Ascending aorta (tissue), 2 donors: ENCODE results near the gene ANTKMT. TPM values are rescaled to one million over a fixed set of nuclear protein-coding genes. Genes with fewer than 3 reads are reported as not detected.

Experiments used
- DNase-seq, 2 donors: peaks; one replicate each; pipeline ENCODE4 v3.0.0-alpha.2; 2019; ENCODE audit warnings: low spot score in 2 of 2
- H3K27ac ChIP-seq, 2 donors: fragments of 200-600 bp; sonication (generic); one replicate each; pipeline ENCODE4 v1.5.1; 2016 to 2017; ENCODE audit warnings: mild to moderate bottlenecking in 1 of 2
- H3K27me3 ChIP-seq: fragments of 200-600 bp; sonication (generic); one replicate; pipeline ENCODE4 v1.5.1; 2017
- H3K36me3 ChIP-seq, 2 donors: fragments of 200-600 bp; sonication (generic); one replicate each; pipeline ENCODE4 v1.5.1; 2016
- H3K4me1 ChIP-seq, 2 donors: fragments of 200-600 bp; sonication (generic); one replicate each; pipeline ENCODE4 v1.5.1; 2016 to 2017; ENCODE audit warnings: mild to moderate bottlenecking in 1 of 2
- H3K4me3 ChIP-seq, 2 donors: fragments of 200-600 bp; sonication (generic); one replicate each; pipeline ENCODE4 v1.5.1; 2016 to 2017; ENCODE audit warnings: mild to moderate bottlenecking in 1 of 2
- H3K9me3 ChIP-seq, 2 donors: fragments of 200-600 bp; sonication (generic); one replicate each; pipeline ENCODE4 v1.5.1; 2016
- CTCF ChIP-seq, 3 experiments: fragments of 200-600 bp in 2 of 3; fragments of 450-650 bp in 1 of 3; sonication (generic) in 2 of 3; IDR thresholded peaks; one replicate each; pipeline ENCODE4 v1.5.1; 2016 to 2019; ENCODE audit warnings: antibody characterized with exemption in 3 of 3, mild to moderate bottlenecking in 1 of 3, moderate library complexity in 1 of 3
- intact Hi-C: fragments of 100-400 bp; cut with DNase I; formaldehyde crosslinking; loops from one replicate; pipeline ENCODE4 v1.15.1; 2023
- total RNA-seq: library from RNA; depleted of rRNA; stranded (reverse); fragments of >200 nt; gene quantifications from one replicate; pipeline ENCODE4 v1.1.0, GENCODE V29; 2016

ANTKMT gene
- total RNA-seq, 1 donor from 2014 or later: 105 TPM

GRCh38 chr16:762595-763268, 41.8 kb downstream of the ANTKMT start:
- H3K36me3 ChIP-seq: no peaks in the 10 kb centered on the region
- DNase-seq: no peak
- no peaks in the 10 kb centered on the region for H3K27me3 ChIP-seq
- intact Hi-C loops: no loop called here
- no peak overlapping the region for H3K27ac ChIP-seq
- no peaks in the 10 kb centered on the region for H3K9me3 ChIP-seq
- H3K4me3 ChIP-seq: no peak overlapping the region
- H3K4me1 ChIP-seq: no peaks in the 10 kb centered on the region
- no peak for TF ChIP-seq CTCF (IDR thresholded peaks at IDR 0.05)

- TF ChIP-seq CTCF (IDR thresholded peaks at IDR 0.05): no peak
- no peak overlapping the region for H3K4me3 ChIP-seq
- H3K27me3 ChIP-seq: no peaks in the 10 kb centered on the region
- H3K27ac ChIP-seq: no peak overlapping the region
- H3K4me1 ChIP-seq: no peaks in the 10 kb centered on the region
- H3K36me3 ChIP-seq: no peaks in the 10 kb centered on the region
- intact Hi-C loops: no loop called here
- no peaks in the 10 kb centered on the region for H3K9me3 ChIP-seq
- no peak for DNase-seq
These were observed 42.6 kb downstream of the ANTKMT start for GRCh38 chr16:763369-764183.

GRCh38 chr16:764184-764750, 43.3 kb downstream of the ANTKMT start:
- no peak for DNase-seq
- TF ChIP-seq CTCF (IDR thresholded peaks at IDR 0.05): no peak
- intact Hi-C loops: no loop called here
- H3K4me3 ChIP-seq: no peak overlapping the region
- no peaks in the 10 kb centered on the region for H3K36me3 ChIP-seq
- H3K27ac ChIP-seq: no peak overlapping the region
- no peaks in the 10 kb centered on the region for H3K27me3 ChIP-seq
- H3K4me1 ChIP-seq: no peaks in the 10 kb centered on the region
- no peaks in the 10 kb centered on the region for H3K9me3 ChIP-seq

DNA sequence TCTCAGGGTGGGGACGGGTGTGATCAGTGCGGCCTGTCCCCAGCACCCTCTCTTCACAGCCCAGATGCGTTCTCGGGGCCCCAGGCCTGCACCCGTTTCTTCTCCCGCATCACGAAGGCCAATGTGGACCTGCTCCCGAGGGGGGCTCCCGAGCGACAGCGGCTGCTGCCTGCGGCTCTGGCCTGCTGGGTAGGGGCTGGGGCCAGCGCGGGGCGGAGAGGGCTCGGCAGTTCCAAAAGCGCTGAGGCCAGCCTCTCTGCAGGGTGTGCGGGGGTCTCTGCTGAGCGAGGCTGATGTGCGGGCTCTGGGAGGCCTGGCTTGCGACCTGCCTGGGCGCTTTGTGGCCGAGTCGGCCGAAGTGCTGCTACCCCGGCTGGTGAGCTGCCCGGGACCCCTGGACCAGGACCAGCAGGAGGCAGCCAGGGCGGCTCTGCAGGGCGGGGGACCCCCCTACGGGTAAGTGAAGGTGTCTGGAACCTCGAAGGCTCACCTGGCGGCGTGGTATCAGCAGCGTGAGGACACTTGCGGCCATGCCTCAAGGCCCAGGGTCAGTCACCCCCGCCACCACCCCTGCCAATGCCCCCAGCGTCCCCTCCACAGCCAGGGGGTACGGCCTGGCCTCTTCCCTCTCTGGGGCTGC, 44.0 kb downstream of the ANTKMT start:
- no peaks in the 10 kb centered on the region for H3K27me3 ChIP-seq
- intact Hi-C loops: no loop called here

More for the DNA sequence above, 44.0 kb downstream of the ANTKMT start:
- Histone ChIP-seq H3K4me3 (no peak overlapping the region), H3K27ac (no peak overlapping the region), H3K4me1 (no peaks in the 10 kb centered on the region), H3K36me3 (no peaks in the 10 kb centered on the region), H3K9me3 (no peaks in the 10 kb centered on the region)
- no peak for TF ChIP-seq CTCF (IDR thresholded peaks at IDR 0.05)
- DNase-seq: no peak
